ENCODE data around the gene ATG9A.

Gene ATG9A

GRCh38 chr2:219252570-219252899 lies 23.1 kb upstream of the ATG9A start:
- no peak for DNase-seq (ENCODE audit: low spot score)

GRCh38 chr2:219252084-219252483 lies 22.6 kb upstream of the ATG9A start:
- DNase-seq (ENCODE audit: low spot score): peak; percentile 56

- no peak for DNase-seq (ENCODE audit: low spot score)
These were observed 22.2 kb upstream of the ATG9A start for GRCh38 chr2:219251656-219252055.

- DNase-seq (ENCODE audit: low spot score): no peak
These were observed 20.8 kb upstream of the ATG9A start for GRCh38 chr2:219250049-219250781.

GRCh38 chr2:219249203-219249980 lies 20.0 kb upstream of the ATG9A start:
- peak; percentile 55 for DNase-seq (ENCODE audit: low spot score)

- DNase-seq (ENCODE audit: low spot score): no peak
These were observed 19.4 kb upstream of the ATG9A start for GRCh38 chr2:219248845-219249202.

- DNase-seq (ENCODE audit: low spot score): peak; percentile 82
These were observed 18.5 kb upstream of the ATG9A start for GRCh38 chr2:219247678-219248642.

GRCh38 chr2:219246559-219246958 lies 17.1 kb upstream of the ATG9A start:
- DNase-seq (ENCODE audit: low spot score): no peak

GRCh38 chr2:219245899-219246230 lies 16.4 kb upstream of the ATG9A start:
- DNase-seq (ENCODE audit: low spot score): no peak

- peak; percentile 87 for DNase-seq (ENCODE audit: low spot score)
These were observed 15.9 kb upstream of the ATG9A start, which contains the start of the genes GLB1L and STK16 for GRCh38 chr2:219245148-219245898. Gene GLB1L (minus strand): TSS chr2:219245444. CDS start chr2:219243573, 1,871 bp downstream. Gene STK16 (plus strand): TSS chr2:219245479. CDS start chr2:219246000, 521 bp downstream.

- DNase-seq (ENCODE audit: low spot score): no peak
These were observed 15.3 kb upstream of the ATG9A start for GRCh38 chr2:219244789-219245147.

GRCh38 chr2:219243291-219243761 lies 13.9 kb upstream of the ATG9A start:
- no peak for DNase-seq (ENCODE audit: low spot score)

GRCh38 chr2:219234331-219234730 lies 4.9 kb upstream of the ATG9A start:
- DNase-seq (ENCODE audit: low spot score): no peak

- no peak for DNase-seq (ENCODE audit: low spot score)
These were observed 664 bp upstream of the ATG9A start for GRCh38 chr2:219230059-219230540.

- DNase-seq (ENCODE audit: low spot score): no peak
These were observed 528 bp downstream of the ATG9A start for GRCh38 chr2:219228911-219229304.

GRCh38 chr2:219228041-219228910 lies 1.2 kb downstream of the ATG9A start:
- no peak for DNase-seq (ENCODE audit: low spot score)

- no peak for DNase-seq (ENCODE audit: low spot score)
These were observed 4.1 kb downstream of the ATG9A start for GRCh38 chr2:219225350-219225749.

GRCh38 chr2:219223831-219224610 lies 5.4 kb downstream of the ATG9A start:
- DNase-seq (ENCODE audit: low spot score): no peak

GRCh38 chr2:219221957-219222518 lies 7.4 kb downstream of the ATG9A start:
- no peak for DNase-seq (ENCODE audit: low spot score)
